ENCODE measurements around the gene HS2ST1.
"Not testable (repeated sequence)": the region's sequence is repeated elsewhere in the genome, so short reads cannot be mapped to it uniquely, and the experiment has no call there.

The HS2ST1 gene

DNA sequence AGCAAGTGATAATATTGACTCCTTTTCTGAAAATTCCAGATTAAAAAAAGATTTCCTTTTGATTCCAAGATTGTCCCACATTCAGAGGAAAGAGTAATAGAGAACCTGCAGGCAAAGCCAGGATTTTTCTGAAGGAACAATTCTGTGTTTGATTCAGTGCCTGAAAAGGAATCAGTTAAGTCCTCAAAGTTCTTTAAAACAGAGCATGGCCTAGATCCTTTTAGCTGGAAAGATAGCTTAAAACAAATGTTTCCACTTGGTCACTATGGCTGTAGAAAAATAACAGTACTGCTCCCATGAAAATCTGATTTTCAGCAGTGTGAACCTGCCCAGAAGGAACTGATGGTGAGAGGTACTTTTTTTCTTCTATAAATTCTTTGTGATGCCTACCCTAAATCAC, 41.8 kb downstream of the HS2ST1 start:
- POLR2A ChIA-PET: interaction anchor here (1.0 kb wide), 1 partner anchor 42 kb away, joined by 4 read pairs; the partner anchor contains the start of gene HS2ST1
- CTCF ChIA-PET: no interaction called here
- no peak for TF ChIP-seq ELF4 (IDR thresholded peaks at IDR 0.05)
- TF ChIP-seq HDGF (IDR thresholded peaks at IDR 0.05; ENCODE audit: borderline replicate concordance): no peak
- TF ChIP-seq ZNF384 (IDR thresholded peaks at IDR 0.05): no peak
- no peak for TF ChIP-seq FOXK2 (IDR thresholded peaks at IDR 0.05)
- TF ChIP-seq L3MBTL2 (conservative IDR thresholded peaks at IDR 0.05): no peak
- no peak for TF ChIP-seq TARDBP (IDR thresholded peaks at IDR 0.05)
- no peak for TF ChIP-seq CTBP1 (IDR thresholded peaks at IDR 0.05; ENCODE audit: borderline replicate concordance)
- TF ChIP-seq, protein P1, sequence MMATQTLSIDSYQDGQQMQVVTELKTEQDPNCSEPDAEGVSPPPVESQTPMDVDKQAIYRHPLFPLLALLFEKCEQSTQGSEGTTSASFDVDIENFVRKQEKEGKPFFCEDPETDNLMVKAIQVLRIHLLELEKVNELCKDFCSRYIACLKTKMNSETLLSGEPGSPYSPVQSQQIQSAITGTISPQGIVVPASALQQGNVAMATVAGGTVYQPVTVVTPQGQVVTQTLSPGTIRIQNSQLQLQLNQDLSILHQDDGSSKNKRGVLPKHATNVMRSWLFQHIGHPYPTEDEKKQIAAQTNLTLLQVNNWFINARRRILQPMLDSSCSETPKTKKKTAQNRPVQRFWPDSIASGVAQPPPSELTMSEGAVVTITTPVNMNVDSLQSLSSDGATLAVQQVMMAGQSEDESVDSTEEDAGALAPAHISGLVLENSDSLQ (IDR thresholded peaks at IDR 0.05): no peak
- TF ChIP-seq SUZ12 (IDR thresholded peaks at IDR 0.05): no peak
- TF ChIP-seq FOXM1 (IDR thresholded peaks at IDR 0.05; ENCODE audit: borderline replicate concordance): no peak
- TF ChIP-seq SP1 (IDR thresholded peaks at IDR 0.05): no peak
- TF ChIP-seq FOXA1 (IDR thresholded peaks at IDR 0.05): no peak
- no peak for TF ChIP-seq BHLHE40 (IDR thresholded peaks at IDR 0.05; ENCODE audit: borderline replicate concordance)
- no peak for TF ChIP-seq NFRKB (IDR thresholded peaks at IDR 0.05)
- TF ChIP-seq ARNT (IDR thresholded peaks at IDR 0.05): no peak
- TF ChIP-seq LEF1 (IDR thresholded peaks at IDR 0.05; ENCODE audit: borderline replicate concordance): no peak
- no peak for DNase-seq (ENCODE audit: extremely low spot score)

DNA sequence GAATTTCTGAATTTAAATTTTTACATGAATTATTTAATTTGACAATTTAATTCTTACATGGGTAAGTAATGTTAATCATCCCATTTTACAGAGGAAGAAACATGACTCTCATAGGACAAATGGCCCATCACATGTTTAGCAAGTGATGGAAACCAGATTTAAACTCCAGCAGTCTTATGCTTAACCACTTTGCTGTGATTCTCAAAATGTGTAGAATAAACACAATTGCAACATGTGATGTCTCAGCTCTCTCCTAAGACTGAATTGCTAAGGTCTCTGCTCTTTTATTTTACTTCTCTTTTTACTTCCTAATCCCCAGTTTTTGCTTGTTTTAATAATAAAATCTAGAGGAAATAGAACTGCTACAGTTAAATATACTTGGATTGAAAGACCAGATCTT, 42.8 kb downstream of the HS2ST1 start:
- no peak for DNase-seq (ENCODE audit: extremely low spot score)
- POLR2A ChIA-PET: no interaction called here
- no peak for TF ChIP-seq CTBP1 (IDR thresholded peaks at IDR 0.05; ENCODE audit: borderline replicate concordance)
- no peak for TF ChIP-seq LEF1 (IDR thresholded peaks at IDR 0.05; ENCODE audit: borderline replicate concordance)
- no peak for TF ChIP-seq BHLHE40 (IDR thresholded peaks at IDR 0.05; ENCODE audit: borderline replicate concordance)
- TF ChIP-seq ELF4 (IDR thresholded peaks at IDR 0.05): no peak
- TF ChIP-seq L3MBTL2 (conservative IDR thresholded peaks at IDR 0.05): no peak
- TF ChIP-seq ARNT (IDR thresholded peaks at IDR 0.05): no peak
- no peak for TF ChIP-seq TARDBP (IDR thresholded peaks at IDR 0.05)
- no peak for TF ChIP-seq FOXM1 (IDR thresholded peaks at IDR 0.05; ENCODE audit: borderline replicate concordance)
- no peak for TF ChIP-seq SUZ12 (IDR thresholded peaks at IDR 0.05)
- TF ChIP-seq NFRKB (IDR thresholded peaks at IDR 0.05): no peak
- TF ChIP-seq HDGF (IDR thresholded peaks at IDR 0.05; ENCODE audit: borderline replicate concordance): no peak
- no peak for TF ChIP-seq FOXK2 (IDR thresholded peaks at IDR 0.05)
- no peak for TF ChIP-seq FOXA1 (IDR thresholded peaks at IDR 0.05)
- TF ChIP-seq SP1 (IDR thresholded peaks at IDR 0.05): no peak
- TF ChIP-seq, protein P1 (IDR thresholded peaks at IDR 0.05): no peak
- TF ChIP-seq ZNF384 (IDR thresholded peaks at IDR 0.05): no peak
- CTCF ChIA-PET: interaction anchor here (0.7 kb wide), 1 partner anchor 9 kb away, joined by 5 read pairs; no protein-coding TSS in a partner anchor

DNA sequence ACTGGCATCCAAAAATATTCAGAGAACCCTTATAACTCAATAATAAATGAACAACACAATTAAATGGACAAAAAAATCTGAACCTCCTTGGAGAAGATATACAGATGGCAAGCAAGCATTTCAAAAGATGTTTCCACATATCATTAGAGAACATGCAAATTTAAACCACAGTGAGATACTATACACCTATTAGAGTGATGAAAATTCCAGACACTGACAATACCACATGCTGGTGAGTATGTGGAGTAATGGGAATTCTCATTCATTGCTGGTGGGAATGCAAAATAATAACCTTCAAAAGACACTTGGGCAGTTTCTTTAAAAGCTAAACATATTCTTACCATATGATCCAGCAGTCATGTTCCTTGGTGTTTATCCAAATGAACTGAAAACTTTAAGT, 46.1 kb downstream of the HS2ST1 start:
- DNase-seq (ENCODE audit: extremely low spot score): no peak
- ChIA-PET CTCF (interaction anchor here (0.9 kb wide), 1 partner anchor 180 kb away, joined by 4 read pairs; no protein-coding TSS in a partner anchor), POLR2A (no interaction called here)
- TF ChIP-seq CTBP1 (IDR thresholded peaks at IDR 0.05; ENCODE audit: borderline replicate concordance) (no peak), SUZ12 (IDR thresholded peaks at IDR 0.05) (no peak), ELF4 (IDR thresholded peaks at IDR 0.05) (no peak), BHLHE40 (IDR thresholded peaks at IDR 0.05; ENCODE audit: borderline replicate concordance) (no peak), TARDBP (IDR thresholded peaks at IDR 0.05) (no peak), SP1 (IDR thresholded peaks at IDR 0.05) (no peak), FOXK2 (IDR thresholded peaks at IDR 0.05) (no peak), ZNF384 (IDR thresholded peaks at IDR 0.05) (no peak), FOXM1 (IDR thresholded peaks at IDR 0.05; ENCODE audit: borderline replicate concordance) (no peak), L3MBTL2 (conservative IDR thresholded peaks at IDR 0.05) (no peak), FOXA1 (IDR thresholded peaks at IDR 0.05) (no peak), HDGF (IDR thresholded peaks at IDR 0.05; ENCODE audit: borderline replicate concordance) (no peak), ARNT (IDR thresholded peaks at IDR 0.05) (no peak), LEF1 (IDR thresholded peaks at IDR 0.05; ENCODE audit: borderline replicate concordance) (no peak), NFRKB (IDR thresholded peaks at IDR 0.05) (no peak)
- TF ChIP-seq, protein P1 (IDR thresholded peaks at IDR 0.05): no peak

DNA sequence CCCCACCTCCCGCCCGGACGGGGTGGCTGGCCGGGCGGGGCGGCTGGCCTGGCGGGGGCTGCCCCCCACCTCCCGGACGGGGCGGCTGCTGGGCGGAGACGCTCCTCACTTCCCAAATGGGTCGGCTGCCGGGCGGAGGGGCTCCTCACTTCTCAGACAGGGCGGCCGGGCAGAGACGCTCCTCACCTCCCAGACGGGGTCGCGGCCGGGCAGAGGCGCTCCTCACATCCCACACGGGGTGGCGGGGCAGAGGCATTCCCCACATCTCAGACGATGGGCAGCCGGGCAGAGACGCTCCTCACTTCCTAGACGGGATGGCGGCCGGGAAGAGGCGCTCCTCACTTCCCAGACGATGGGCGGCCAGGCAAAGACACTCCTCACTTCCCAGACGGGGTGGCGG, 49.4 kb downstream of the HS2ST1 start:
- CTCF ChIA-PET: interaction anchor here (1.2 kb wide), 1 partner anchor 584 kb away, joined by 3 read pairs; no protein-coding TSS in a partner anchor
- DNase-seq (ENCODE audit: extremely low spot score); POLR2A ChIA-PET: not testable (repeated sequence)

DNA sequence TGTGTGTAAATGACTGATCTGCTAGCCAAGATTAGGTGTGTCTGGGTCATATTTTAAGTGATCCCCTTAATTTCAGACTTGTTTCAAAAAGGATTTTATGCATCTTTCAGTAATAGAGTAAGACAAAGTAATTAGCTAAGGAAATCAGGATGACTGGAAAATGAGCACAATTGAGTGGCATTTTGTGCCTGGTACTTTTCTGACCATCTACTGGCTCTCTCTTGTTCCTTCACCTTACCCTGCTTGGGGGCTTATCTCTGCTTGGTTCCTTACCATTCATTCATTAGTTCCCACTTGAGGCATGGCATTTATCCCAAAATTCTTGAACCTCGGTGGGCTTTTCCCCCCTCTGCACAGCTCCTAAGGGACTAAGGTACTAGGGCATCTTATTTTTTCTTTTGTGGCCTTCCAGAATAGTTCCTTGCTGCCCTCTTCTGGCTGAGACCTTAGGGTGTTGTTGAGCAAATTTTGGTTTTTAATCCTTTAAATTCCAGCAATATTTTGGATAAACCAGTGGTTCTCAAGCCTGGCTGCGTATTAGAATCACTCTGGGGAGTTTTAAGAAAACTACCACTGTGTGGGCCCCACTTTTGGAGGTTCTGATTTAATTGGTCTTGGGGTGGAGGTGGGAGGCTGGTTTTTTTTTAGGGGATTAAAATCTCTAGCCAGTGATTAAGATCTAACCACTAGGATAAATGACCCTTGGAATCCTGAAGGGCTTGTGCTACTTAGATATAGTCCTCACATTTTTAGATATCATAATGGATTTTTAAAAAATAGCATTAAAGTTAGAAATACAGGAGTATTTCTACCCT, 50.8 kb downstream of the HS2ST1 start:
- DNase-seq (ENCODE audit: extremely low spot score): peak; percentile 47
- ChIA-PET CTCF (interaction anchor here (0.6 to 1.5 kb wide), 7 partner anchors 11 to 585 kb away, joined by 3 to 7 read pairs (median 3); no protein-coding TSS in a partner anchor), POLR2A (interaction anchor here (0.7 kb wide), 1 partner anchor 51 kb away, joined by 3 read pairs; the partner anchor contains the start of genes HS2ST1 and SELENOF)
- TF ChIP-seq NFRKB (IDR thresholded peaks at IDR 0.05) (no peak), FOXM1 (IDR thresholded peaks at IDR 0.05; ENCODE audit: borderline replicate concordance) (no peak), L3MBTL2 (conservative IDR thresholded peaks at IDR 0.05) (no peak), FOXK2 (IDR thresholded peaks at IDR 0.05) (no peak), ZNF384 (IDR thresholded peaks at IDR 0.05) (no peak)
- TF ChIP-seq, protein P1 (IDR thresholded peaks at IDR 0.05): no peak
